GM18507 (cell line): ENCODE measurements around the gene FBXL13.
"Not testable (repeated sequence)": the region's sequence is repeated elsewhere in the genome, so short reads cannot be mapped to it uniquely, and the experiment has no call there.

Experiments
- DNase-seq: peaks from one replicate; pipeline ENCODE4 v3.0.0; 2011; ENCODE audit warnings: low read depth; ENCODE audit not compliant: insufficient read length; ENCODE audit errors: extremely low spot score
- FAIRE-seq: peaks from 2 replicates; lab custom pipeline; 2011; peaks lifted over from hg19 to GRCh38; lab: Jason Lieb, UNC

FBXL13 gene

GRCh38 chr7:102916426-102916825 lies 158.2 kb downstream of the FBXL13 start:
- FAIRE-seq (no peak), DNase-seq (no peak)

GRCh38 chr7:102914585-102914984 lies 160.0 kb downstream of the FBXL13 start:
- FAIRE-seq (no peak), DNase-seq (no peak)

GRCh38 chr7:102913826-102914225 lies 160.8 kb downstream of the FBXL13 start:
- no peak for FAIRE-seq
- DNase-seq: no peak

- FAIRE-seq (no peak), DNase-seq (no peak)
Measured at GRCh38 chr7:102912742-102913141, 161.9 kb downstream of the FBXL13 start, which contains the start of gene LRRC17. TSS of gene LRRC17 (plus strand) at chr7:102913000. CDS start at chr7:102933914, 20,914 bp downstream.

DNA sequence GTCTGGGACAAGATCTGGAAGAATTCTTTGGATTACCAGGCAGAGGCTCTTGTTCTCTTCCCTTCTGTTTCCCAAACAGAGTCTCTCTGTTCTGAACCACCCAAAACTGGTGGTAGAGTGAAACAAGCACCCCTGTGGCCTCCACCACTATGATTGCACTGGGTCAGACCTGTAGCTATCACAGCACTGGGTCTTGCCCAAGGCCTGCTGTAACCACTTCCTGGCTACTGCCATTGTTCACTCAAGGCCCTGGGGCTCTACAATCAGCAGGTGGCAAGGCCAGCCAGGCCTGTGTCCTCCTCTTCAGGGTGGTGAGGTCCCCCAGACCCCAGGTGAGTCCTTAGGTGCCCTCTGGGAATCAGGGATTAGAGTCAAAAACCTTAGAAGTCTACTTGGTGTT lies 165.9 kb downstream of the FBXL13 start:
- FAIRE-seq (no peak), DNase-seq (no peak)

DNA sequence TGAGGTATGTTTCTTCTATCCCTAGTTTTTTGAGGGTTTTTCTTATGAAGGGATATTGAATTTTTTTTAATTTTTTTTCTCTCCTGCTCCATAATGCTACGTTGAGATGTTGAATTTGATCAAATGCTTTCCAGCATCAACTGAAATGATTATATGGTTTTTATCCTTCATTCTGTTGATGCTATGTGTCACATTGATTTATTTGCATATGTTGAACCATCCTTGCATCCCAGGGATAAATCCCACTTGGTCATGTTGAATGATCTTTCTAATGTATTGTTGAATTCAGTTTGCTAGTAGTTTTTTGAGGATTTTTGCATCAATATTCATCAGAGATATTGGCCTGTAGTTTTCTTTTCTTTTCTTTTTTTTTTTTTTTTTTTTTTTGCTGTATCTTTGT lies 171.0 kb downstream of the FBXL13 start:
- DNase-seq, FAIRE-seq: not testable (repeated sequence)

- DNase-seq: not testable (repeated sequence)
Measured at GRCh38 chr7:102902052-102902451, 172.5 kb downstream of the FBXL13 start.

GRCh38 chr7:102898532-102898859 lies 176.1 kb downstream of the FBXL13 start:
- FAIRE-seq (no peak), DNase-seq (no peak)

More at GRCh38 chr7:102902052-102902451, 172.5 kb downstream of the FBXL13 start:
- FAIRE-seq: not testable (repeated sequence)

DNA sequence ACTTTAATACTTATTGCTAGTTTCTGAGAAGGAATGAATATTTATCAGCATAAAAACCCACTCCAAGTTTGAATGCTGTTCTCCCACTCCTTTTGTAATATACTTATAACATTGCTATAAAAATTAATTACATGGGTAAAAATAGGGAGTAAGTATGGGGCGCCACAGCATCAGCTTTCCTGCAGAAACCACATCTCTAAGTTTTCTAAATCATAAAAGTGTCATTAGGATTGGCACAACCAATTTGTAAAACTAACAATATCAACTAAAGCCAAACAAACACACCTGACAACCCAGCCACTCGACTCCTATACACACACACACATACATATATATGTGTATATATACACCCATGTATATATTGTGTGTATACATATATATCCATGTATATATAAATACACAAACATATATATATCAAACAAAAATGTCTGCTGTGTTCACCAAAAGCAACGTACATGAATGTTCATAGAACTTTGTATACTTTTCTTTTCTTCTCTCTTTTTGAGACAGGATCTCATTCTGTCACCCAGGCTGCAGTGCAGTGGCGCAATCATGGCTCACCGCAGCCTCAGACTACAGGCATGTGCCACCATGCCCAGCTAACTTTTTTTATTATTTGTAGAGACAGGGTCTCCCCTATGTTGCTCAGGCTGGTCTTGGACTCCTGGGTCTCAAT lies 176.6 kb downstream of the FBXL13 start:
- FAIRE-seq: no peak

DNA sequence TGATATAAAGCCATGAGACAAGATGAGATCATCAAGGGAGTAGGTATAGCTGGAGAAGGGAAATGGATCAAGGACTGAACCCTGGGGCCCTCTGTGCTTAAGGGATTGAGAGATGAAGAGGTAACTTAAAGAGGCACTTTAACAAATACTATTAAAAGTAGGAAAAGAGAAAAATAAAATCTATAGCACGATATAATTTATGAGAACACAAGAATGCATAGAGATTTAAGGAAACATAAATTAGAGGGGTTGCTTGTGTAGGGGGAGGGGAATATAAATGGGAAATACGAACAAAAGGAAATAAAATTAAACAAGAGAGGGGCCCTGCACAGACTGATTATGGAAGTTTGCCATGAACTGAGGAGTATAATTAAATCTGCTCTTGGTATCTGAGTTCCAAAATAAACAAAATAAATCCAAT lies 177.4 kb downstream of the FBXL13 start:
- FAIRE-seq: no peak

More for the DNA sequence above, 176.6 kb downstream of the FBXL13 start:
- no peak for DNase-seq

GRCh38 chr7:102896585-102896984 lies 178.0 kb downstream of the FBXL13 start:
- no peak for FAIRE-seq
- no peak for DNase-seq

More for the DNA sequence above, 177.4 kb downstream of the FBXL13 start:
- no peak for DNase-seq

GRCh38 chr7:102895602-102896001 lies 179.0 kb downstream of the FBXL13 start:
- FAIRE-seq (no peak), DNase-seq (no peak)

- FAIRE-seq: no peak
- DNase-seq: no peak
Measured at GRCh38 chr7:102892631-102893278, 181.8 kb downstream of the FBXL13 start.

DNA sequence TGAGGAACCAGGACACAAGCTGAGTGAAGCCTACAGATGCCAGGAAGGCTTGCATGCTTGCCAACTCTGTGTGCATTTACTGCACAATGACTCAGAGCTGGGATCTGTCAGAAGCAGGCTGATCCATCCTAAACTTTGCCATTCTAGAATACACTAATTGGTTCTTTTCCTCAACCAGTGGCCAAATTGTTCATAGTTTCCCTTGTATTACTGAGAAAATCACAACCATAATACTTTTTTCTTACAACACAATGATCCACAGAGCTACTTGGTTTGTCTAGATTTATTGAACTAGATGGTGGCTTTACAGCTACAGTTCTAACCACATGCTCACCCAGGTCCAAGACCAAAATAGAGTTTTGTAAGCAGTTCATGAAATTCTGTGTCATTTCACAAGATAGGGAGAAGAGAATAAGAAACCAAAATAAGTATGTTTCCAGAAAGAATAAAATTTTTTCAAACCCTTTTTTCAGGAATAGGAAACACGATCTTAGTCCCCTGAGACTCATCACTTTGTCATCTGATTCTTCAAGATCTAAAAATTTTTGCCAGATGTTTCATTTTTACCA lies 182.8 kb downstream of the FBXL13 start:
- DNase-seq (no peak), FAIRE-seq (no peak)

GRCh38 chr7:102890971-102891692 lies 183.5 kb downstream of the FBXL13 start:
- DNase-seq: no peak
- no peak for FAIRE-seq

DNA sequence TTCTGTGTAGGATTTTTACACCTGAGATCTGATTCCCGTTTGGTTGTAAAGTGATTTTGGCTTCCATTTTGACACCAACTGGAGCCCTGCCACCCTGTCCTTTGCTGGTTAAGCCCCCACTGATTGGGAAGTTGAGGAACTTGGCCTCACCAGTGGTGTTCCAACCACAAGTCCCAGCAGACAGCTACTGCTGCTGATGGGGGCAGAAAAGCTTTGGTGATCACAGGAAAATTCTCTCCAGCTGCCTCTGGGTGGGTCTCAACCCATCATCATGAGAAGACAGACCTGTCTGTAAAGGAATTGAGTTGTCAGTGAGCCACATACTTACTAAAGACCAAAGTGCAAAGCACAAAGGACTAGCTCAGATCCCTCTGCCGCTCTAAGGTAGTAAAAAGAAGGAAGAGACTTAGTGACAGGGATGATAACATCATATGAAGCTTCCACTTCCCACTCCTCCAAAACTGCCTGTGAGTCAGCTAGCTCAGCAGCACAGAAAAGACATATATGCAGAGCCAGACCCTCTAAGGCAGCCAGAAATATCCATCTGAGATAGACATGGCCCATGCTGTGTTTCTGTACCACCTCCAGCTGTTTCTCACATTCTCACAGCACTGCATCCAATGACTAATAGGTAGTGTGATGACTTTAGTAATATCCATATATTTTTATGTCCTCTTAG lies 184.2 kb downstream of the FBXL13 start:
- FAIRE-seq: no peak

GRCh38 chr7:102889851-102890250 lies 184.7 kb downstream of the FBXL13 start:
- no peak for DNase-seq
- FAIRE-seq: no peak

More for the DNA sequence above, 184.2 kb downstream of the FBXL13 start:
- DNase-seq: no peak

DNA sequence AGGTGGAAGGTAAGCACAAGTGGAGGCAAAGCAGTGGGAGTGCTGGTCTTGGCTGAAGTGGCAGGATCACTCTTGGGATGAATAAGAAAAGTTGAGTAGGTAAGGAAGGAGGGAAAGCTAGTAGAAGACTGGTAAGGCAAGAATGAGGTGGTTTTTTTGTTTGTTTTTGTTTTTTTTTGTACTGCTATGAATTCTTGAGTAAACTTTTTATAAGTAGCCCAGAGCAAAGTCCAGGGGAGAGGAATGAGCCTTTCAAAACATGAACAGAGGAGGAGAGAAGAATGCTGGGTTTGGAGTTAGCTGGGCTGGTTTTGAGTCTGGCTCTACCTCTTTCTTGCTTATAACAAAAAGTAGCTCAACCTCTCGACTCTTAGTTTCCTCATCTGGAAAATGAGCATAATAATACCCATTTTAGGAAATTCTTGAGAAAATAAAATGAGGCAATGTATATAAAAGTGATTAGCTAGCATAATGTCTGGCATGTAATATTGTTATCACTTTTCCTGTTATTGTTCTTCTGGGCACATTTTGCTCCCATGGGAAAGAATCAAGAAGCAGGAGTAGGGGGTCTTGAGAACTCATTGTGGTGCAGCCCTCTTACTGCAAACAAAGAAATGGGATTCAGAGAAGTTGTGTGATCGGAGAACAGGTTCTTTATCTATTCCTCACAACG lies 185.9 kb downstream of the FBXL13 start:
- DNase-seq: no peak
- FAIRE-seq: no peak
